Measurements from ENCODE around the gene PVR.

PVR gene

DNA sequence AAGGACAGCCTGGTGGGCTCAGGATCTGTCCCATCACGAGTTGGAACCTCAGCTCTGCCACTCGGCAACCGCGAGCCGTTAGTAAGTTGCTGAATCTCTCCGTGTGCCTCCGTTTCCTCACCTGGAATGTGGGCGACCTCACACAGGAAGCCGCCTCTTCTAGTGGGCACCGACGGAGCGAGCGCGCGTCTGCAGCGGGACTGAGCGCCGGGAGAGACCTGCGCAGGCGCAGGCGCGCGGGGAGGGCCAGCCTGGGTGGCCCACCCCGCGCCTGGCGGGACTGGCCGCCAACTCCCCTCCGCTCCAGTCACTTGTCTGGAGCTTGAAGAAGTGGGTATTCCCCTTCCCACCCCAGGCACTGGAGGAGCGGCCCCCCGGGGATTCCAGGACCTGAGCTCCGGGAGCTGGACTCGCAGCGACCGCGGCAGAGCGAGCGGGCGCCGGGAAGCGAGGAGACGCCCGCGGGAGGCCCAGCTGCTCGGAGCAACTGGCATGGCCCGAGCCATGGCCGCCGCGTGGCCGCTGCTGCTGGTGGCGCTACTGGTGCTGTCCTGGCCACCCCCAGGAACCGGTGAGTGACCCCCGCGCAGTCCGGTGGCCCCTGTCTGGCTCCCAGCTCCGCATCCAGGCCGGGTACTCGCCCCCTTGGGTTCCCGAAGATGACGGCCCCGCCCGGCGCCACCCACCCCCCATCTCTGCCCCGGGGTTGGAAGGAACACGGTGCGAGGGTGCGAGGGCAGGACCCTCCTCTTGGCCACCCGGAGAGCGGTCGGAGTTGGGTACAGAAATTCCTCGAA lies at the start of gene PVR (continued):
- TF ChIP-seq, protein P1, sequence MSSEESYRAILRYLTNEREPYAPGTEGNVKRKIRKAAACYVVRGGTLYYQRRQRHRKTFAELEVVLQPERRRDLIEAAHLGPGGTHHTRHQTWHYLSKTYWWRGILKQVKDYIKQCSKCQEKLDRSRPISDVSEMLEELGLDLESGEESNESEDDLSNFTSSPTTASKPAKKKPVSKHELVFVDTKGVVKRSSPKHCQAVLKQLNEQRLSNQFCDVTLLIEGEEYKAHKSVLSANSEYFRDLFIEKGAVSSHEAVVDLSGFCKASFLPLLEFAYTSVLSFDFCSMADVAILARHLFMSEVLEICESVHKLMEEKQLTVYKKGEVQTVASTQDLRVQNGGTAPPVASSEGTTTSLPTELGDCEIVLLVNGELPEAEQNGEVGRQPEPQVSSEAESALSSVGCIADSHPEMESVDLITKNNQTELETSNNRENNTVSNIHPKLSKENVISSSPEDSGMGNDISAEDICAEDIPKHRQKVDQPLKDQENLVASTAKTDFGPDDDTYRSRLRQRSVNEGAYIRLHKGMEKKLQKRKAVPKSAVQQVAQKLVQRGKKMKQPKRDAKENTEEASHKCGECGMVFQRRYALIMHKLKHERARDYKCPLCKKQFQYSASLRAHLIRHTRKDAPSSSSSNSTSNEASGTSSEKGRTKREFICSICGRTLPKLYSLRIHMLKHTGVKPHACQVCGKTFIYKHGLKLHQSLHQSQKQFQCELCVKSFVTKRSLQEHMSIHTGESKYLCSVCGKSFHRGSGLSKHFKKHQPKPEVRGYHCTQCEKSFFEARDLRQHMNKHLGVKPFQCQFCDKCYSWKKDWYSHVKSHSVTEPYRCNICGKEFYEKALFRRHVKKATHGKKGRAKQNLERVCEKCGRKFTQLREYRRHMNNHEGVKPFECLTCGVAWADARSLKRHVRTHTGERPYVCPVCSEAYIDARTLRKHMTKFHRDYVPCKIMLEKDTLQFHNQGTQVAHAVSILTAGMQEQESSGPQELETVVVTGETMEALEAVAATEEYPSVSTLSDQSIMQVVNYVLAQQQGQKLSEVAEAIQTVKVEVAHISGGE (tag by site-specific recombination; conservative IDR thresholded peaks at IDR 0.05; ENCODE audit: low read depth): 0 out of 2 replicates have a peak, but pooled peaks have one; percentile 21
- TF ChIP-seq, protein P2, sequence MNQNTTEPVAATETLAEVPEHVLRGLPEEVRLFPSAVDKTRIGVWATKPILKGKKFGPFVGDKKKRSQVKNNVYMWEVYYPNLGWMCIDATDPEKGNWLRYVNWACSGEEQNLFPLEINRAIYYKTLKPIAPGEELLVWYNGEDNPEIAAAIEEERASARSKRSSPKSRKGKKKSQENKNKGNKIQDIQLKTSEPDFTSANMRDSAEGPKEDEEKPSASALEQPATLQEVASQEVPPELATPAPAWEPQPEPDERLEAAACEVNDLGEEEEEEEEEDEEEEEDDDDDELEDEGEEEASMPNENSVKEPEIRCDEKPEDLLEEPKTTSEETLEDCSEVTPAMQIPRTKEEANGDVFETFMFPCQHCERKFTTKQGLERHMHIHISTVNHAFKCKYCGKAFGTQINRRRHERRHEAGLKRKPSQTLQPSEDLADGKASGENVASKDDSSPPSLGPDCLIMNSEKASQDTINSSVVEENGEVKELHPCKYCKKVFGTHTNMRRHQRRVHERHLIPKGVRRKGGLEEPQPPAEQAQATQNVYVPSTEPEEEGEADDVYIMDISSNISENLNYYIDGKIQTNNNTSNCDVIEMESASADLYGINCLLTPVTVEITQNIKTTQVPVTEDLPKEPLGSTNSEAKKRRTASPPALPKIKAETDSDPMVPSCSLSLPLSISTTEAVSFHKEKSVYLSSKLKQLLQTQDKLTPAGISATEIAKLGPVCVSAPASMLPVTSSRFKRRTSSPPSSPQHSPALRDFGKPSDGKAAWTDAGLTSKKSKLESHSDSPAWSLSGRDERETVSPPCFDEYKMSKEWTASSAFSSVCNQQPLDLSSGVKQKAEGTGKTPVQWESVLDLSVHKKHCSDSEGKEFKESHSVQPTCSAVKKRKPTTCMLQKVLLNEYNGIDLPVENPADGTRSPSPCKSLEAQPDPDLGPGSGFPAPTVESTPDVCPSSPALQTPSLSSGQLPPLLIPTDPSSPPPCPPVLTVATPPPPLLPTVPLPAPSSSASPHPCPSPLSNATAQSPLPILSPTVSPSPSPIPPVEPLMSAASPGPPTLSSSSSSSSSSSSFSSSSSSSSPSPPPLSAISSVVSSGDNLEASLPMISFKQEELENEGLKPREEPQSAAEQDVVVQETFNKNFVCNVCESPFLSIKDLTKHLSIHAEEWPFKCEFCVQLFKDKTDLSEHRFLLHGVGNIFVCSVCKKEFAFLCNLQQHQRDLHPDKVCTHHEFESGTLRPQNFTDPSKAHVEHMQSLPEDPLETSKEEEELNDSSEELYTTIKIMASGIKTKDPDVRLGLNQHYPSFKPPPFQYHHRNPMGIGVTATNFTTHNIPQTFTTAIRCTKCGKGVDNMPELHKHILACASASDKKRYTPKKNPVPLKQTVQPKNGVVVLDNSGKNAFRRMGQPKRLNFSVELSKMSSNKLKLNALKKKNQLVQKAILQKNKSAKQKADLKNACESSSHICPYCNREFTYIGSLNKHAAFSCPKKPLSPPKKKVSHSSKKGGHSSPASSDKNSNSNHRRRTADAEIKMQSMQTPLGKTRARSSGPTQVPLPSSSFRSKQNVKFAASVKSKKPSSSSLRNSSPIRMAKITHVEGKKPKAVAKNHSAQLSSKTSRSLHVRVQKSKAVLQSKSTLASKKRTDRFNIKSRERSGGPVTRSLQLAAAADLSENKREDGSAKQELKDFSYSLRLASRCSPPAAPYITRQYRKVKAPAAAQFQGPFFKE (tag by site-specific recombination; IDR thresholded peaks at IDR 0.05; ENCODE audit: borderline replicate concordance): no peak
- TF ChIP-seq KLF16 (tag by site-specific recombination; IDR thresholded peaks at IDR 0.05): peak; percentile 67
- TF ChIP-seq REPIN1 (tag by site-specific recombination; IDR thresholded peaks at IDR 0.05; ENCODE audit: low read depth): 0 out of 2 replicates have a peak, but pooled peaks have one; percentile 16
- no peak for TF ChIP-seq ZNF707 (tag by site-specific recombination; IDR thresholded peaks at IDR 0.05)
- TF ChIP-seq, protein P3, sequence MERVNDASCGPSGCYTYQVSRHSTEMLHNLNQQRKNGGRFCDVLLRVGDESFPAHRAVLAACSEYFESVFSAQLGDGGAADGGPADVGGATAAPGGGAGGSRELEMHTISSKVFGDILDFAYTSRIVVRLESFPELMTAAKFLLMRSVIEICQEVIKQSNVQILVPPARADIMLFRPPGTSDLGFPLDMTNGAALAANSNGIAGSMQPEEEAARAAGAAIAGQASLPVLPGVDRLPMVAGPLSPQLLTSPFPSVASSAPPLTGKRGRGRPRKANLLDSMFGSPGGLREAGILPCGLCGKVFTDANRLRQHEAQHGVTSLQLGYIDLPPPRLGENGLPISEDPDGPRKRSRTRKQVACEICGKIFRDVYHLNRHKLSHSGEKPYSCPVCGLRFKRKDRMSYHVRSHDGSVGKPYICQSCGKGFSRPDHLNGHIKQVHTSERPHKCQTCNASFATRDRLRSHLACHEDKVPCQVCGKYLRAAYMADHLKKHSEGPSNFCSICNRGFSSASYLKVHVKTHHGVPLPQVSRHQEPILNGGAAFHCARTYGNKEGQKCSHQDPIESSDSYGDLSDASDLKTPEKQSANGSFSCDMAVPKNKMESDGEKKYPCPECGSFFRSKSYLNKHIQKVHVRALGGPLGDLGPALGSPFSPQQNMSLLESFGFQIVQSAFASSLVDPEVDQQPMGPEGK (tag by site-specific recombination; IDR thresholded peaks at IDR 0.05): peak; percentile 89
- TF ChIP-seq ZNF202 (tag by site-specific recombination; IDR thresholded peaks at IDR 0.05; ENCODE audit: borderline replicate concordance): no peak
- TF ChIP-seq SCRT2 (tag by site-specific recombination; IDR thresholded peaks at IDR 0.05): peak; percentile 36; the same call in 1 of the 2 replicates
- TF ChIP-seq KLF7 (tag by site-specific recombination; IDR thresholded peaks at IDR 0.05; ENCODE audit: borderline replicate concordance): no peak
- peak; percentile 64 for TF ChIP-seq ZNF423 (tag by site-specific recombination; IDR thresholded peaks at IDR 0.05)
- TF ChIP-seq ZEB2 (tag by site-specific recombination; IDR thresholded peaks at IDR 0.05): no peak
- no peak for TF ChIP-seq ZFP3 (tag by site-specific recombination; IDR thresholded peaks at IDR 0.05; ENCODE audit: low read depth)
- no peak for TF ChIP-seq ZFP41 (tag by site-specific recombination; IDR thresholded peaks at IDR 0.05; ENCODE audit: borderline replicate concordance)
- TF ChIP-seq ZNF16 (tag by site-specific recombination; IDR thresholded peaks at IDR 0.05; ENCODE audit: low read depth): no peak
- TF ChIP-seq, protein P4, sequence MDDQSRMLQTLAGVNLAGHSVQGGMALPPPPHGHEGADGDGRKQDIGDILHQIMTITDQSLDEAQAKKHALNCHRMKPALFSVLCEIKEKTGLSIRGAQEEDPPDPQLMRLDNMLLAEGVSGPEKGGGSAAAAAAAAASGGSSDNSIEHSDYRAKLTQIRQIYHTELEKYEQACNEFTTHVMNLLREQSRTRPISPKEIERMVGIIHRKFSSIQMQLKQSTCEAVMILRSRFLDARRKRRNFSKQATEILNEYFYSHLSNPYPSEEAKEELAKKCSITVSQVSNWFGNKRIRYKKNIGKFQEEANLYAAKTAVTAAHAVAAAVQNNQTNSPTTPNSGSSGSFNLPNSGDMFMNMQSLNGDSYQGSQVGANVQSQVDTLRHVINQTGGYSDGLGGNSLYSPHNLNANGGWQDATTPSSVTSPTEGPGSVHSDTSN (CRISPR knock-in tag; IDR thresholded peaks at IDR 0.05): no peak
- TF ChIP-seq, protein P5, sequence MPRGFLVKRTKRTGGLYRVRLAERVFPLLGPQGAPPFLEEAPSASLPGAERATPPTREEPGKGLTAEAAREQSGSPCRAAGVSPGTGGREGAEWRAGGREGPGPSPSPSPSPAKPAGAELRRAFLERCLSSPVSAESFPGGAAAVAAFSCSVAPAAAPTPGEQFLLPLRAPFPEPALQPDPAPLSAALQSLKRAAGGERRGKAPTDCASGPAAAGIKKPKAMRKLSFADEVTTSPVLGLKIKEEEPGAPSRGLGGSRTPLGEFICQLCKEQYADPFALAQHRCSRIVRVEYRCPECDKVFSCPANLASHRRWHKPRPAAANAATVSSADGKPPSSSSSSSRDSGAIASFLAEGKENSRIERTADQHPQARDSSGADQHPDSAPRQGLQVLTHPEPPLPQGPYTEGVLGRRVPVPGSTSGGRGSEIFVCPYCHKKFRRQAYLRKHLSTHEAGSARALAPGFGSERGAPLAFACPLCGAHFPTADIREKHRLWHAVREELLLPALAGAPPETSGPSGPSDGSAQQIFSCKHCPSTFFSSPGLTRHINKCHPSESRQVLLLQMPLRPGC (tag by site-specific recombination; IDR thresholded peaks at IDR 0.05): no peak
- TF ChIP-seq OSR2 (tag by site-specific recombination; IDR thresholded peaks at IDR 0.05): no peak
- TF ChIP-seq, protein P6, sequence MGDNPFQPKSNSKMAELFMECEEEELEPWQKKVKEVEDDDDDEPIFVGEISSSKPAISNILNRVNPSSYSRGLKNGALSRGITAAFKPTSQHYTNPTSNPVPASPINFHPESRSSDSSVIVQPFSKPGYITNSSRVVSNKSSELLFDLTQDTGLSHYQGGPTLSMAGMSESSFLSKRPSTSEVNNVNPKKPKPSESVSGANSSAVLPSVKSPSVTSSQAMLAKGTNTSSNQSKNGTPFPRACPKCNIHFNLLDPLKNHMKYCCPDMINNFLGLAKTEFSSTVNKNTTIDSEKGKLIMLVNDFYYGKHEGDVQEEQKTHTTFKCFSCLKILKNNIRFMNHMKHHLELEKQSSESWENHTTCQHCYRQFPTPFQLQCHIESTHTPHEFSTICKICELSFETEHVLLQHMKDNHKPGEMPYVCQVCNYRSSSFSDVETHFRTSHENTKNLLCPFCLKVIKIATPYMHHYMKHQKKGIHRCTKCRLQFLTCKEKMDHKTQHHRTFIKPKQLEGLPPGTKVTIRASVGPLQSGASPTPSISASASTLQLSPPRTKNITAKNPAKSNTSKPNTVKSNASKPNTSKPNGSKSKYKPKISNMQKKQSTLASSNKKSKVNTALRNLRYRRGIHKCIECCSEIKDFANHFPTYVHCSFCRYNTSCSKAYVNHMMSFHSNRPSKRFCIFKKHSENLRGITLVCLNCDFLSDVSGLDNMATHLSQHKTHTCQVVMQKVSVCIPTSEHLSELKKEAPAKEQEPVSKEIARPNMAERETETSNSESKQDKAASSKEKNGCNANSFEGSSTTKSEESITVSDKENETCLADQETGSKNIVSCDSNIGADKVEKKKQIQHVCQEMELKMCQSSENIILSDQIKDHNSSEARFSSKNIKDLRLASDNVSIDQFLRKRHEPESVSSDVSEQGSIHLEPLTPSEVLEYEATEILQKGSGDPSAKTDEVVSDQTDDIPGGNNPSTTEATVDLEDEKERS (tag by site-specific recombination; IDR thresholded peaks at IDR 0.05): no peak
- TF ChIP-seq MZF1 (tag by site-specific recombination; IDR thresholded peaks at IDR 0.05; ENCODE audit: borderline replicate concordance): no peak; the same call in 1 of the 2 replicates

All from HEK293 (cell line).